ENCODE data around the gene INAVA. TPM values are rescaled to one million over a fixed set of nuclear protein-coding genes. Genes with fewer than 3 reads are reported as not detected.

The INAVA gene
- 34.2 and 77.3 TPM in 2 replicates for total RNA-seq

GRCh38 chr1:200894712-200895442, at the start of gene INAVA:
Gene INAVA, plus strand, starts transcription at chr1:200894900. Its CDS starts 3,501 bp downstream, at chr1:200898401.

GRCh38 chr1:200872446-200873115, 22.1 kb upstream of the INAVA start, which contains the start of gene GPR25:
Gene GPR25, plus strand, starts transcription at chr1:200872981. Its CDS starts 57 bp downstream, at chr1:200873038.

Other genes with a start within 250 kb of the INAVA start
- gene DDX59, start 225.0 kb upstream of the INAVA start, total RNA-seq: 13.1 and 18.8 TPM in 2 replicates
- gene CAMSAP2, start 156.0 kb upstream of the INAVA start, total RNA-seq: 115 and 129 TPM in 2 replicates
- gene GPR25, start 21.9 kb upstream of the INAVA start, total RNA-seq: not detected in 2 replicates
- gene KIF21B, start 128.8 kb downstream of the INAVA start, total RNA-seq: 4.4 and 8.8 TPM in 2 replicates
- not detected in 2 replicates for gene CACNA1S, start 217.5 kb downstream of the INAVA start, total RNA-seq
- under 0.01 and 0.07 TPM in 2 replicates for gene ASCL5, start 232.3 kb downstream of the INAVA start, total RNA-seq